Memory B cell (primary cell): ENCODE data around the gene ACKR1.

ENCODE experiments used
- ATAC-seq: fragments of 150-1000 bp; cut with Tn5 transposase; 2 replicates; pipeline ENCODE4 v1.10.0; 2021; ENCODE audit warnings: low read depth, mild to moderate bottlenecking, moderate library complexity
- DNase-seq, 2 donors: peaks; one replicate each; pipeline ENCODE4 v3.0.0; 2022; ENCODE audit warnings: low spot score in 2 of 2
- H3K27ac Mint-ChIP-seq: one replicate; pipeline ENCODE4 v1.8.0; 2022; ENCODE audit warnings: mild to moderate bottlenecking, moderate library complexity, mixed read lengths
- H3K27me3 Mint-ChIP-seq: one replicate; pipeline ENCODE4 v1.8.0; 2022; ENCODE audit warnings: mixed read lengths
- H3K36me3 Mint-ChIP-seq: one replicate; pipeline ENCODE4 v1.8.0; 2022; ENCODE audit warnings: mild to moderate bottlenecking, mixed read lengths
- H3K4me1 Mint-ChIP-seq: one replicate; pipeline ENCODE4 v1.8.0; 2022; ENCODE audit warnings: mixed read lengths
- H3K4me3 Mint-ChIP-seq: one replicate; pipeline ENCODE4 v1.8.0; 2022; ENCODE audit warnings: mild to moderate bottlenecking, moderate library complexity, mixed read lengths
- H3K9me3 Mint-ChIP-seq: one replicate; pipeline ENCODE4 v1.8.0; 2022; ENCODE audit warnings: mixed read lengths

ACKR1 gene

DNA sequence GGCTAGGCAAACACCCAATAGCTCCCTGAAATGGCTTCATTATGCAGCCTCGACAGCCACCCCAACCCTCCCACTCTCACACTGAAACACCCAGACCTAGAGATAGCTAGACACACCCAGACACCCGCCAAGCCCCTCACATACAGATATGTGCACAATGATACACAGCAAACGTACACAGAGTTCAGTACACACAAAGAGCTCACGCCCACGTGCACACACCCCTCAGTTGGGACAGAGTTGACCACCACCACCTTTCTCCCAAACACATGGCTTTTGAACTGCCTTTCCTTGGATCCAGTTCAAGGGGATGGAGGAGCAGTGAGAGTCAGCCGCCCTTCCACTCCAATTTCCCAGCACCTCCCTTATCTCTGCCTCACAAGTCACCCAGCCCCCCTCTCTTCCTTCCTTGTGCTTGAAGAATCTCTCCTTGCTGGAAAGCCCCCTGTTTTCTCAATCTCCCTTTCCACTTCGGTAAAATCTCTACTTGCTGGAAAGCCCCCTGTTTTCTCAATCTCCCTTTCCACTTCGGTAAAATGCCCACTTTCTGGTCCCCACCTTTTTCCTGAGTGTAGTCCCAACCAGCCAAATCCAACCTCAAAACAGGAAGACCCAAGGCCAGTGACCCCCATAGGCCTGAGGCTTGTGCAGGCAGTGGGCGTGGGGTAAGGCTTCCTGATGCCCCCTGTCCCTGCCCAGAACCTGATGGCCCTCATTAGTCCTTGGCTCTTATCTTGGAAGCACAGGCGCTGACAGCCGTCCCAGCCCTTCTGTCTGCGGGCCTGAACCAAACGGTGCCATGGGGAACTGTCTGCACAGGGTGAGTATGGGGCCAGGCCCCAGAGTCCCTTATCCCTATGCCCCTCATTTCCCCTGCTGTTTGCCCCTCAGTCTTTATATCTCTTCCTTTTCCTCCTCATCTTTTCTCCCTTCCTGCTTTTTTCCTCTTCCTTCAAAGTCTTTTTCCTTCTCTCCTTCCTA is at the start of gene ACKR1:
Gene ACKR1, plus strand, starts transcription at position 715 of the 981 bp plus-strand sequence. Its CDS starts 85 bp downstream, at position 800.
- no peaks in the 10 kb centered on the region for H3K9me3 Mint-ChIP-seq
- no peak for DNase-seq
- H3K27ac Mint-ChIP-seq: no peak within 1 kb of the TSS
- no peaks in the 10 kb centered on the region for H3K36me3 Mint-ChIP-seq
- peaks cover 13% of the 10 kb centered on the region for H3K4me1 Mint-ChIP-seq
- no peak for ATAC-seq
- H3K4me3 Mint-ChIP-seq: no peak within 1 kb of the TSS
- H3K27me3 Mint-ChIP-seq: peaks cover 60% of the 10 kb centered on the region

- DNase-seq: peak; percentile 65 to 72
- H3K9me3 Mint-ChIP-seq: no peaks in the 10 kb centered on the region
- H3K27ac Mint-ChIP-seq: no peak overlapping the region
- ATAC-seq: peak; percentile 97
- H3K27me3 Mint-ChIP-seq: no peaks in the 10 kb centered on the region
- peaks cover 10% of the 10 kb centered on the region for H3K4me1 Mint-ChIP-seq
- peaks cover 2% of the 10 kb centered on the region for H3K36me3 Mint-ChIP-seq
- no peak overlapping the region for H3K4me3 Mint-ChIP-seq
These were observed 43.5 kb upstream of the ACKR1 start for GRCh38 chr1:159161001-159161718.

DNA sequence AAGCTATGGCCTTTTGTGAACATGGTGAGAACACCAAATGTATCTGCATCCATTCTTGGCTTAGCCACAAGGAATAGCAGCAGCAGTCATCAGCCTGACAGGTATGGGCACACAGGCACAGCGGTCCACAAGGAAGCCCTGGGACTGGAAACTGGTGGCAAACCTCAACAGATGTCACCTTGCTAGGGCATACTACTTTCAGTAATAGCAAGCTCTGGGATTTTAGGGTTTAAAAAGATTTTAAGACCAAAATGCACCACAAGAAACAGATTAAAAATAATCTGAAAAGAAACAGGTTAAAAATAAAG is 43.0 kb upstream of the ACKR1 start:
- ATAC-seq (no peak), DNase-seq (no peak)
- H3K9me3 Mint-ChIP-seq: no peaks in the 10 kb centered on the region
- no peak overlapping the region for H3K4me3 Mint-ChIP-seq
- no peaks in the 10 kb centered on the region for H3K27me3 Mint-ChIP-seq
- no peak overlapping the region for H3K27ac Mint-ChIP-seq
- peaks cover 2% of the 10 kb centered on the region for H3K36me3 Mint-ChIP-seq
- peaks cover 10% of the 10 kb centered on the region for H3K4me1 Mint-ChIP-seq

DNA sequence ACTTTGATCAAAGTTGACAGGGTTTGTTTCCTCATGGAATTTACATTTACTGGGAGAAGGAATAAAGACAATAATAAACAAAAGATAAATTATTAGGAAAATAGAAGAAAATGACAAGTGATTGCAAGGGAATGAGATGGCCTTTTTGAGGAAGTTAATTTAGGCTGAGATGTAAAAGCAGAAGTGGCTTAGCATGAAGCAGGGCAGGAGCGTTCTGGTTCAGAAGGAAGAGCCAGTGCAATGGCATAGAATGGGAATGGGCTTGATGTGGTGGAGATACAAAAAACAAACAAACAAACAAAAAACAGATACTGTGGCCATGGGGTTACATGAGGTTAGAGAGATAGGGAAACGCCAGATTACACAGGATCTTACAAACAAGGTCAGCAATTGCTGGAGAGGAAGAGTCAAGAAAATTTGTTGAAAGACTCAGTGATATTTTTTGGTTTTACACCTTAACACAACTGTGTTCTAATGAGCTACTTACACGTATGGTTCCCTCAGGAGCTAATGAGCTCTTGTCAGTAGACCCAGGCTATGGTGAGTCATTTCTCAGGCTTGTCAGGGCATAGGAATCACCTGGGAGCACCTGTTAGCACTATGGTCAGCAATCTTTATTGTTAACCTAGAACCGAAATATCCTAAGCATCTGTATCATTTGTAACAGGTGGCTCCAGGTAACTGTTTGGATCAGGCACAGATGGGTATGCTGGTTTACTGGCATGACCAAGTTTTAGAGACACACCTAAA is 42.0 kb upstream of the ACKR1 start:
- peaks cover 2% of the 10 kb centered on the region for H3K36me3 Mint-ChIP-seq
- H3K9me3 Mint-ChIP-seq: no peaks in the 10 kb centered on the region
- DNase-seq (no peak), ATAC-seq (peak; percentile 50)
- peaks cover 10% of the 10 kb centered on the region for H3K4me1 Mint-ChIP-seq
- H3K27me3 Mint-ChIP-seq: no peaks in the 10 kb centered on the region
- no peak overlapping the region for H3K27ac Mint-ChIP-seq
- no peak overlapping the region for H3K4me3 Mint-ChIP-seq

DNA sequence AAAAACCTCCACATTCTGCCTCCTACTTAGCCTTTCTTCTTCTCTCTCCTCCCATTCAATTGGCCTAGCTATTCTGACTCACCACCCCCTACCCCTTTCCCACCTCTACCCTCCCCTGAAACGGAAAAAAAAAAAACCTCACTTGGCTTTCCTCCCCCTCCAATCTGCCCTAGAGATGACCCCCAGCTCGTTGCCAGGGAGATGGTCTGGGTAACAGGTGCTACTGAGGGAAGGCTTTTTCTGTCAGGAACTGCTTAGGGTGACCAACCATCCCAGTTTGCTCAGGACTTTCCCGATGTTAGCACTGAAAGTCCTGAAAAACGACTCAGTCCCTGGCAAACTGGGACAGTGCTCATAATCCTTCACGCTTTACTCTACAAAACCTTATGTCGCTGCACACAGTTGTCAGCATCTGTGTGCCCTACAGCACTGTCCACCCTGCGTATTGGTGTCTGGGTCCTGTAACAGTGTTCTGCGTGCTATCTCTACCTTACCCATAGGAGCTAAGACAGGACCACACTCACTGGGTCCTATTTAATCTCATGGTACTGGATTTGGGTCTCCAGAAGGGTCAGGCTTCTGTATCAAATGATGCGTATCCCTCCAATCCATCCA is 41.0 kb upstream of the ACKR1 start:
- H3K27me3 Mint-ChIP-seq: peaks cover 2% of the 10 kb centered on the region

DNA sequence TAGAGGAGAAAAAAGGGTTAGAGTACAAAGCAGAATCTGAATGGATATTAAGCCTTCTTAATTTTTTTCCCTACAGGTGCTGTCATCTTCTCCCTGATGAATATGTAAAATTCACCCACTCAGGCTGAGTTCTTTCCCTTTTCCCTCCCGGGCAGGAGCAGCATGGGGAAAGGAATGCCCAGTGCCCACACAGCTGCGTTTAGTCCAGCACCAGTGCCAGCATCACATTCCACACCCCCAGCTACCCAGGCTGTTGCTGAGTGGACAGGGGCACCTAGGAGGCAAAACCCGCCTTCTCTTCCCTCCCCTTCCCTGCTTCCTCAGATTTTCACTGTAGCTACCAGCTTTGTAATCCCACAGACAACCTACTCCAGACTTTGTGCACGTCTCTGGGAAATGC is 36.6 kb upstream of the ACKR1 start:
- DNase-seq (no peak), ATAC-seq (no peak)
- Mint-ChIP-seq H3K4me1 (peaks cover 14% of the 10 kb centered on the region), H3K27ac (no peak overlapping the region), H3K36me3 (peaks cover 3% of the 10 kb centered on the region), H3K4me3 (no peak overlapping the region), H3K27me3 (peaks cover 16% of the 10 kb centered on the region), H3K9me3 (no peaks in the 10 kb centered on the region)

More for the DNA sequence above, 41.0 kb upstream of the ACKR1 start:
- H3K27ac Mint-ChIP-seq: no peak overlapping the region
- no peaks in the 10 kb centered on the region for H3K9me3 Mint-ChIP-seq
- DNase-seq: no peak
- peaks cover 10% of the 10 kb centered on the region for H3K4me1 Mint-ChIP-seq
- no peaks in the 10 kb centered on the region for H3K36me3 Mint-ChIP-seq
- ATAC-seq: no peak
- H3K4me3 Mint-ChIP-seq: no peak overlapping the region

DNA sequence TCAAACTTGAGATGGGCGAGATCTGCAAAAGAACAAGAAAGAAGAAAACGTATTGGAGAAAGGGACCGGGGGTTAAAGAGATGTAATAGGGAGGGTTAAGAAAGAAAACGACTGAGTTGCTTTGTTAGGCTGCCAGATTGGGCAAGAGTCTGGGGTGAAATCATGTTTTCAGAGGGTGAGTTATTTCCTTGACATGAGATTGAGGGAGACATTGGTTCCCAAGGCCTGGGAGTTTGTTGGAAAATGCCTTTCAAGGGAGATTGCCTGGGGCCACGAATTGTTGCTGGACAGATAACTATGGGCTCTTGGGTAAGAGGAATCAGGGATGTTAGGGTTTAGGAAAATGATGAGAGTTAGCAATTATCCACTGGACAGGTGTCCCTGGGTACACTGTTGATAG is 34.0 kb upstream of the ACKR1 start:
- Mint-ChIP-seq H3K27ac (no peak overlapping the region), H3K27me3 (peaks cover 27% of the 10 kb centered on the region), H3K36me3 (peaks cover 7% of the 10 kb centered on the region), H3K9me3 (no peaks in the 10 kb centered on the region), H3K4me3 (peak overlapping the region; percentile 49), H3K4me1 (peaks cover 17% of the 10 kb centered on the region)
- DNase-seq (no peak), ATAC-seq (no peak)

GRCh38 chr1:159171254-159171687 is 33.4 kb upstream of the ACKR1 start, which contains the start of gene CADM3:
TSS of gene CADM3 (plus strand) at chr1:159171615. CDS start at chr1:159171766, 151 bp downstream.
- Mint-ChIP-seq H3K27ac (no peak within 1 kb of the TSS), H3K36me3 (peaks cover 7% of the 10 kb centered on the region), H3K9me3 (no peaks in the 10 kb centered on the region), H3K4me1 (peaks cover 17% of the 10 kb centered on the region), H3K27me3 (peaks cover 27% of the 10 kb centered on the region), H3K4me3 (peak within 1 kb of the TSS; percentile 63)
- ATAC-seq (no peak), DNase-seq (no peak)

GRCh38 chr1:159171688-159172501 is 32.8 kb upstream of the ACKR1 start:
- peak overlapping the region; percentile 63 for H3K4me3 Mint-ChIP-seq

DNA sequence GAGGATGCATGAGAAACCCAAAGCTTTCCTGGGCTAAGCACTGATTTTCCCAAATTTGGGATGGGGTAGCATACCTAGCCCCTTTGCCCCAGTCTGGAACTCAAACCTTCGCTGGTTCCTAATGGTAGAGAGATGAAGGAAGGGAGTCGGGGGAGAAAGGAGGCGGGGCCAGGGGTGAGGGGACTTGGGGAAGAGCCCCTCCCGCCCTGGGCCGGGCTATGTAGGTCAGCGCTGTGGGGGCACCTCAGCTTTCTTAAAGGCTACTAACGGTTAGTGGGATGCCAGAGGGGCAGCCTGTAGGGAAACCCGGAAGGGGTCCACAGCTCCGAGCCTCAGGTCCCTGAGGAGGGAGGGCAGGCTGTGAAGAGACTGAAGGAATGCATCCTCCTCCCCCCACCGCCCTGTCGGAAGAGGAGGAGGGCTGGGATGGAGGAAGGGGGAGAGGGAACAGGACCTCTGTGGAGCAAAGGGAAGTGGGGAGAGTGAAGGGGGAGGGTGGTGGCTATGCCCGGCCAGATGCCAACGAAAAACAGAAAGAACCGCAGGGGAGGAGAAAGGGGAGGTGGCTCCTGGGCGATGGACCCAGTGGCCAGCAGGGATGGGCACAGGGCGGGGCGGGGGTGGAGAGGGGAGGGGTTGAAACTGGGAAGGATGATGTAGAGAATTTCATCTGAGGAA is 31.9 kb upstream of the ACKR1 start:
- DNase-seq: no peak
- Mint-ChIP-seq H3K36me3 (peaks cover 7% of the 10 kb centered on the region), H3K27ac (no peak overlapping the region), H3K4me1 (peaks cover 17% of the 10 kb centered on the region), H3K27me3 (peaks cover 27% of the 10 kb centered on the region), H3K4me3 (no peak overlapping the region), H3K9me3 (no peaks in the 10 kb centered on the region)
- no peak for ATAC-seq

More at GRCh38 chr1:159171688-159172501, 32.8 kb upstream of the ACKR1 start:
- Mint-ChIP-seq H3K27me3 (peaks cover 27% of the 10 kb centered on the region), H3K36me3 (peaks cover 7% of the 10 kb centered on the region), H3K9me3 (no peaks in the 10 kb centered on the region), H3K27ac (no peak overlapping the region), H3K4me1 (peaks cover 17% of the 10 kb centered on the region)
- DNase-seq: no peak
- ATAC-seq: peak; percentile 50

- Mint-ChIP-seq H3K27ac (no peak overlapping the region), H3K4me3 (no peak overlapping the region), H3K36me3 (peaks cover 7% of the 10 kb centered on the region), H3K27me3 (peaks cover 25% of the 10 kb centered on the region), H3K4me1 (peaks cover 17% of the 10 kb centered on the region), H3K9me3 (no peaks in the 10 kb centered on the region)
- ATAC-seq: no peak
- no peak for DNase-seq
These were observed 31.4 kb upstream of the ACKR1 start for GRCh38 chr1:159173320-159173719.

DNA sequence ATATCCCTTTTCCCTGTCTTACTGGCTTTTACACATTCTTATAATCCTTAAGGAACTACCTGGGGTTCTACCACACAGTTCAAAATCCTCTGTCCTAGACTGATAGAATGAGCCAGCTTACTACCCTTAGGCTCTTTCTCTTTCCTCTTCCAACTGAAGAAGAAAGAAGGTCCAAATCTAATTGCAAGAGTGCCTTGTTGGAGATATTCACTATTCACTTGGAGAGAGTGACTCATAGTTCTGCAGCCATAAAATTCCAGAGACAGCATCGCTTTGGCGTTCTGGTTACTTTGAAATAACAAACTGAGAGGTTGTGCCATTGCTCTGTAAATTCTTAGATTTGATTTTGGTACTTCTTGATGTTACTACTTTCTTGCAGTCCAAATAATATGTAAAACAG is 29.1 kb upstream of the ACKR1 start:
- no peak for DNase-seq
- Mint-ChIP-seq H3K27me3 (peaks cover 24% of the 10 kb centered on the region), H3K4me1 (peaks cover 17% of the 10 kb centered on the region), H3K9me3 (no peaks in the 10 kb centered on the region), H3K27ac (no peak overlapping the region), H3K4me3 (no peak overlapping the region), H3K36me3 (peaks cover 8% of the 10 kb centered on the region)
- no peak for ATAC-seq
